CD4-positive, CD25-positive, alpha-beta regulatory T cell (primary cell): Measurements from ENCODE around the gene GLI3. TPM values are rescaled to one million over a fixed set of nuclear protein-coding genes. Genes with fewer than 3 reads are reported as not detected.

ENCODE experiments used
- ATAC-seq, 2 donors: fragments of 150-1000 bp; cut with Tn5 transposase; one replicate each; pipeline ENCODE4 v1.10.0; 2021; ENCODE audit warnings: low read depth in 2 of 2, moderate number of reproducible peaks in 2 of 2, moderate library complexity in 1 of 2
- DNase-seq, 3 donors: peaks; one replicate each; pipeline versions ENCODE4 v3.0.0 to v3.0.0-alpha.2; 2012 to 2022; ENCODE audit warnings: mixed read lengths in 1 of 3
- H3K27ac ChIP-seq: one replicate; pipeline ENCODE4 v1.7.0; 2013; ENCODE audit warnings: mild to moderate bottlenecking, low read length; ENCODE audit not compliant: insufficient read depth, poor library complexity, severe bottlenecking
- H3K27me3 ChIP-seq: one replicate; pipeline ENCODE4 v1.7.0; 2013; ENCODE audit warnings: low read length; ENCODE audit not compliant: control insufficient read depth, insufficient read depth
- H3K36me3 ChIP-seq: one replicate; pipeline ENCODE4 v1.7.0; 2013; ENCODE audit warnings: mild to moderate bottlenecking, low read length, moderate library complexity; ENCODE audit not compliant: control insufficient read depth, insufficient read depth
- H3K4me1 ChIP-seq: 2 replicates; pipeline ENCODE4 v1.7.0; 2013; ENCODE audit warnings: mild to moderate bottlenecking, low read length; ENCODE audit not compliant: insufficient read depth, control insufficient read depth, poor library complexity, severe bottlenecking
- H3K4me3 ChIP-seq: one replicate; pipeline ENCODE4 v1.7.0; 2013; ENCODE audit warnings: low read depth, mild to moderate bottlenecking, low read length, moderate library complexity
- H3K9me3 ChIP-seq, 2 experiments: 1 replicate in 1 of 2; 2 replicates in 1 of 2; pipeline ENCODE4 v1.7.0; 2013; ENCODE audit warnings: low read length in 2 of 2, mild to moderate bottlenecking in 1 of 2, moderate library complexity in 1 of 2; ENCODE audit not compliant: control insufficient read depth in 2 of 2
- H3K27ac Mint-ChIP-seq, 3 donors: one replicate each; pipeline ENCODE4 v1.8.0; 2020 to 2022; ENCODE audit warnings: mild to moderate bottlenecking in 3 of 3, mixed read lengths in 3 of 3, moderate library complexity in 2 of 3
- H3K27me3 Mint-ChIP-seq: one replicate; pipeline ENCODE4 v1.8.0; 2022; ENCODE audit warnings: mild to moderate bottlenecking, mixed read lengths
- H3K36me3 Mint-ChIP-seq: one replicate; pipeline ENCODE4 v1.8.0; 2020; ENCODE audit warnings: mixed read lengths
- H3K4me1 Mint-ChIP-seq, 4 donors: one replicate each; pipeline ENCODE4 v1.8.0; 2020 to 2022; ENCODE audit warnings: mixed read lengths in 4 of 4, mild to moderate bottlenecking in 1 of 4
- H3K4me3 Mint-ChIP-seq, 4 donors: one replicate each; pipeline ENCODE4 v1.8.0; 2020 to 2022; ENCODE audit warnings: mild to moderate bottlenecking in 4 of 4, mixed read lengths in 4 of 4, moderate library complexity in 3 of 4
- H3K9me3 Mint-ChIP-seq, 7 donors: one replicate each; pipeline ENCODE4 v1.8.0; 2020 to 2022; ENCODE audit warnings: mixed read lengths in 7 of 7, mild to moderate bottlenecking in 3 of 7, moderate library complexity in 2 of 7
- polyA plus RNA-seq, 4 donors: library from polyadenylated mRNA; unstranded; fragments of 300-500 nt; fragmentation: Illumina TruSeq; gene quantifications; one replicate each; pipeline ENCODE4 v1.2.3, GENCODE V29; 2021
- total RNA-seq: library from RNA; stranded (reverse); gene quantifications from one replicate; pipeline ENCODE4 v1.2.3, GENCODE V29; 2022

The GLI3 gene
- total and polyA plus RNA-seq, 5 donors from 2014 or later: not detected

DNA sequence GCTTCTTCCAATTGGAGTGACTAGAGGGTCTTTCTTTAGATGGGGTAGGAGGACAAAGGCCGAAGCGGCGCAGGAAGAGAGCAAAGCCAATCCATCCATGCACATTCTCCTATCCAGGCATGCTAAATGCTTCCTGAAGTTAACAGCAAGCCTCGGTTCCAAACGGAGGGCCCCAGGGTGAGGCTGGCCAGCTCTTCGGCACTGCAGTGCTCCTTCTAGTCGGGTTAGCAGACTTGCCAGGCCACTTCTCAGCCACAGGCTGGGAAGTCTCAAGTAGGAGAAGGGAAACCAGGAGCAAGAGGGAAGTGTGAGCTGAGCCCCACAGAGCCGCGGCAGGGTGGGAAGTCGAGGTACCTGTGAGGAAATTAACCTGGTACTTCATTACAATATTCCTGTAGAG lies 280.3 kb downstream of the GLI3 start:
- no peaks in the 10 kb centered on the region for H3K9me3 ChIP-seq
- H3K27me3 Mint-ChIP-seq: peaks cover 6% of the 10 kb centered on the region
- H3K36me3 Mint-ChIP-seq: no peaks in the 10 kb centered on the region
- ATAC-seq: no peak
- H3K9me3 Mint-ChIP-seq: peaks cover 0 to 2% (median 0%) of the 10 kb centered on the region in 7 donors
- no peaks in the 10 kb centered on the region for H3K36me3 ChIP-seq
- H3K27ac ChIP-seq: no peak overlapping the region
- DNase-seq: no peak
- H3K4me1 Mint-ChIP-seq: no peaks in the 10 kb centered on the region
- no peak overlapping the region for H3K27ac Mint-ChIP-seq
- H3K4me1 ChIP-seq: no peaks in the 10 kb centered on the region
- H3K4me3 ChIP-seq: no peak overlapping the region
- no peaks in the 10 kb centered on the region for H3K27me3 ChIP-seq
- H3K4me3 Mint-ChIP-seq: no peak overlapping the region

DNA sequence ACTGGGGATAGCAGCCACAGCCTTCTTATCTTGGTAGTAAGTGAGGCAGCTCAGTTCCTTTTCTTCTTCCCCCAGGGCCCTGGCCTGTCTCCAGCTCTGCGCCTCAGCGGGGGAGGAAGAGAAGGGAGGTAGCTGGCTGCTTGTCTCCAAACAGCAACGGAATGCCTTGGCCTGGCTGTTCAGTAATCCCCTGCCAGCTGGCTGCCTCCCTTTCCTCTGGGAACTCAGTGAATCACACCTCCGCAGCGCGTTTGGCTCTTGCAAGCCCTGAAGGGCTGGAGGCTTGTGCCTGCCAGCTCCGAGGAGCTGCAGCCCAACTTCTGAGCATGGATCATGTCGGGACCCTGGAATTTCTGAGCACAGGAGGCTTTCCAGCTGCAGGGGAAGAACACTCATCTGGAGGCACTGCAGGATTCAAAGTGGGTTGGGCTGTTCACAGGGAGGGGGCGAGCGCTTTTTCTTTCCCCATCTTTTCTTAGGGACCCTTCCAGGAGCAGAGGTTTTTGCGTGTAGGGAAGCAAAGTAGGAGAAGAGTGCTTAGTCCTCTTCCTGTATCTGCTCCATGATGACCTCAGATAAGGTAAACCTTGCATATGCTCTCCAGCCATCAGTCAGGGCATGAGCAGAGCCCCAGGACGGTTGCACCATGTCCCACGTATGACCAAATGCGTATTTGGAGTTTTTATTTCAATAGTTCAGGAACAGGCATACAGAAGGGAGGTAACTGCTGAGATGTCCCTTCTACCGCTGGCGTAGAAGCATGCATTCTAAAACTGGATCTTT lies 280.9 kb downstream of the GLI3 start:
- Histone ChIP-seq H3K27ac (no peak overlapping the region), H3K4me3 (no peak overlapping the region), H3K4me1 (no peaks in the 10 kb centered on the region), H3K36me3 (no peaks in the 10 kb centered on the region), H3K27me3 (no peaks in the 10 kb centered on the region), H3K9me3 (no peaks in the 10 kb centered on the region)
- Mint-ChIP-seq H3K4me3 (no peak overlapping the region), H3K27me3 (peaks cover 6% of the 10 kb centered on the region), H3K36me3 (no peaks in the 10 kb centered on the region), H3K27ac (no peak overlapping the region), H3K9me3 (peaks cover 0 to 2% (median 0%) of the 10 kb centered on the region in 7 donors), H3K4me1 (no peaks in the 10 kb centered on the region)
- no peak for ATAC-seq
- no peak for DNase-seq

DNA sequence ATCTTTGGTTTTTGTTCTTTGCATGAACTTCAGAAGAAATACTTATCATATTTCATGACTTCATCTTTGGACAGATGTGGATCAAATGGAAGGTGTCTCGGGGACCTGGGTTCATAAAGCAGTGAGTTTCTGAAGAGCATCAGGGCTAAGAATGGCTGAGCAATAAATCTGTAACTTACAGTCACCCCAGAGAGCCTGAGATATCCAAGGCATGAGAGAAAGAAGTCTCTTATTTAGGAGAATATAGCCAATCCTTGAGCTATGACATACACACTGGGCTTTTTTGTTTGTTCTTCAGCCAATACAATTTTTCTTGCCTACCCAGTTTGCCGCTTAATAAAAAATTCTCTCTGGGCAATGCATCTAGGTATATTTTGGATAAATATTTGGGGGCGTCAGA lies 281.6 kb downstream of the GLI3 start:
- H3K4me1 Mint-ChIP-seq: no peaks in the 10 kb centered on the region
- Histone ChIP-seq H3K4me1 (no peaks in the 10 kb centered on the region), H3K4me3 (no peak overlapping the region), H3K9me3 (no peaks in the 10 kb centered on the region), H3K36me3 (no peaks in the 10 kb centered on the region), H3K27ac (no peak overlapping the region), H3K27me3 (no peaks in the 10 kb centered on the region)
- H3K4me3 Mint-ChIP-seq: no peak overlapping the region
- no peak overlapping the region for H3K27ac Mint-ChIP-seq
- no peak for ATAC-seq
- peaks cover 6% of the 10 kb centered on the region for H3K27me3 Mint-ChIP-seq
- H3K36me3 Mint-ChIP-seq: no peaks in the 10 kb centered on the region
- DNase-seq: no peak
- H3K9me3 Mint-ChIP-seq: peaks cover 0 to 2% (median 0%) of the 10 kb centered on the region in 7 donors

DNA sequence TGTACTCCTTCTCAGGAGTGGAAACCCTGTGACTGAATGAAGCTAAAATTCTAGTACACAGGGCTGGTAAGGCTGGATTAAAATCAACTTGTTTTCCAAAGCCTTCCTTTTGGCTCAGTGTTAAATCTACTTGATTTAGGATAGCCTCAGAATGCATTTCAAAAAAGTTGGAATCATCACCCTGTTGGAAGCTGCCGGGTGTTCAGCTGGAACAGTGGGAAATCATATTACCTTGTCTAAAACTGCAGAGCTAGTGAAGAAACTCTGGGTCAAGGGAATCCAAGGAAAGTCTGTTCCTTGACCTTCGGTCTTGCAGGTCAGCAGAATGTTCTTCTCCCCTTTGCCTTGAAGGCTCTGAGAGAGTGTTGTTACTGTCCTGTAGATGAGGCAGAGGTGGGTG lies 282.0 kb downstream of the GLI3 start:
- H3K4me1 ChIP-seq: no peaks in the 10 kb centered on the region
- DNase-seq (no peak), ATAC-seq (no peak)
- no peaks in the 10 kb centered on the region for H3K36me3 ChIP-seq
- no peak overlapping the region for H3K4me3 ChIP-seq
- H3K4me1 Mint-ChIP-seq: no peaks in the 10 kb centered on the region
- no peaks in the 10 kb centered on the region for H3K9me3 ChIP-seq
- no peak overlapping the region for H3K27ac Mint-ChIP-seq
- no peak overlapping the region for H3K4me3 Mint-ChIP-seq
- peaks cover 6% of the 10 kb centered on the region for H3K27me3 Mint-ChIP-seq
- H3K27ac ChIP-seq: no peak overlapping the region
- H3K27me3 ChIP-seq: no peaks in the 10 kb centered on the region
- H3K36me3 Mint-ChIP-seq: no peaks in the 10 kb centered on the region
- peaks cover 0 to 2% (median 0%) of the 10 kb centered on the region in 7 donors for H3K9me3 Mint-ChIP-seq

- H3K4me1 ChIP-seq: no peaks in the 10 kb centered on the region
- H3K27ac Mint-ChIP-seq: no peak overlapping the region
- no peaks in the 10 kb centered on the region for H3K9me3 ChIP-seq
- H3K27me3 Mint-ChIP-seq: peaks cover 4% of the 10 kb centered on the region
- no peaks in the 10 kb centered on the region for H3K27me3 ChIP-seq
- H3K36me3 Mint-ChIP-seq: no peaks in the 10 kb centered on the region
- no peak for ATAC-seq
- peaks cover 0 to 2% (median 0%) of the 10 kb centered on the region in 7 donors for H3K9me3 Mint-ChIP-seq
- no peak overlapping the region for H3K4me3 Mint-ChIP-seq
- peaks cover 0 to 2% (median 0%) of the 10 kb centered on the region in 4 donors for H3K4me1 Mint-ChIP-seq
- no peak for DNase-seq
- H3K27ac ChIP-seq: no peak overlapping the region
- H3K36me3 ChIP-seq: no peaks in the 10 kb centered on the region
- H3K4me3 ChIP-seq: no peak overlapping the region
Measured at GRCh38 chr7:41948503-41948902, 288.5 kb downstream of the GLI3 start.

DNA sequence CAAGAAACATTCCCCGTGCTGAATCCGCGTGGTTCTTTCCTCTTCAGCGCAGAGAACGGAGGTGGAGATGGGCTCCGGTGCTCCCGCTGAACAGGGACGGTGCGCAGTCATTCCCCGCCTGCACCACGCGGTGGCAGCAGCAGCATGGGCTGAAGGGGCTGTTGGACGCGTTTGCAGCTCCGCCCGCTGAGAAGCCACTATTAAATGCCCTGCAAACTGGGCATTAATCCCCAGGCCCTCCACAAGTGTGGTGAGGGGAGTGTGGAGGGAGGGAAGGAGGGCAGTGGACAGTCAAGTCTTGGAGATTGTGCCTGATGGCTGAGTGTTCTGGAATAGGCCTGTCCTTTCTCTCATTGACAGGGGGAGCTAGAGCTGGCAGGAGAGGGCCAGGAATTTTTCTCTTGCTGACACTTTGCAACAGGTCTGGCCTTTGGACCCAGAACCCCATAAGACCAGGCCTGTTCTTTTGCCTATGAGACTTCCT lies 293.9 kb downstream of the GLI3 start:
- Histone ChIP-seq H3K27me3 (no peaks in the 10 kb centered on the region), H3K4me1 (no peaks in the 10 kb centered on the region), H3K27ac (no peak overlapping the region), H3K4me3 (no peak overlapping the region), H3K36me3 (no peaks in the 10 kb centered on the region), H3K9me3 (no peaks in the 10 kb centered on the region)
- no peaks in the 10 kb centered on the region for H3K36me3 Mint-ChIP-seq
- peaks cover 10% of the 10 kb centered on the region for H3K27me3 Mint-ChIP-seq
- peak overlapping the region in 1 of 3 donors; percentile 32 for H3K27ac Mint-ChIP-seq
- ATAC-seq (peak; percentile 54 to 55), DNase-seq (peak; percentile 14 to 42 (median 36))
- H3K9me3 Mint-ChIP-seq: peaks cover 0 to 2% (median 0%) of the 10 kb centered on the region in 7 donors
- H3K4me1 Mint-ChIP-seq: peaks cover 0 to 11% (median 10%) of the 10 kb centered on the region in 4 donors
- no peak overlapping the region for H3K4me3 Mint-ChIP-seq

DNA sequence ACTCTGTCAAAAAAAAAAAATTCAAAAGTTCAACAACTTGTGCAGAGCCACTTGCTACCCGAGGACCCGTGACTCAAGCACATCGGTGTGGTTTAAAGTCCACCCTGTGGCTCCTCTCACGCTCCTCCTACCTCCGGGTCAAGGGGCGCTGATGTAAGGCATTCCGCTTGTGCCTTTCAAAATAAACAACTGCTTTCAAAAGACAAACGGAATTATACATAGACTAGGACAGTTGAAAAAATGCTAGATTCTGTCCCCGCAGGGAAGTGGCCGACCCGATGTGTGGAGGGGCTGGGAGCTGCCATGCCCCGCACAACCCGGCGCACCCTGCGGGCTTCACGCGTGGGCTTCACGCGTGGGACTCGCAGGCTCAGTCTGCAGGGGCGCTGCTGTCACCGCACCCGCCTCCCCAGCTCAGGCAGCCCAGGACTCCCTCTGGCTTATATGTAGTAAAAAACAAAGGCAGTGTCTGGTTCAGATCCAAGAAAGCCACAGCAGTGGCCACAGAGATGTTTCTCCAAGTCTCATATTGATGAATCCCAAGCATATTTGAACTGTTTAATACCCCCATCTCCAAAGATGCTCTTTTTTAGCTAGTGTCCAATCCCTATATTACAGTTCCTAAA lies 294.4 kb downstream of the GLI3 start:
- peaks cover 10% of the 10 kb centered on the region for H3K27me3 Mint-ChIP-seq
- H3K4me3 ChIP-seq: no peak overlapping the region

More for the DNA sequence above, 294.4 kb downstream of the GLI3 start:
- Mint-ChIP-seq H3K36me3 (no peaks in the 10 kb centered on the region), H3K27ac (peak overlapping the region in 1 of 3 donors; percentile 32), H3K4me3 (no peak overlapping the region), H3K9me3 (peaks cover 0 to 2% (median 0%) of the 10 kb centered on the region in 7 donors), H3K4me1 (peaks cover 0 to 11% (median 10%) of the 10 kb centered on the region in 4 donors)
- H3K9me3 ChIP-seq: no peaks in the 10 kb centered on the region
- no peaks in the 10 kb centered on the region for H3K27me3 ChIP-seq
- DNase-seq (no peak), ATAC-seq (no peak)
- no peaks in the 10 kb centered on the region for H3K4me1 ChIP-seq
- no peak overlapping the region for H3K27ac ChIP-seq
- no peaks in the 10 kb centered on the region for H3K36me3 ChIP-seq
